GM23248 (cell line): ENCODE measurements around the gene PSORS1C1. TPM values are rescaled to one million over a fixed set of nuclear protein-coding genes. Genes with fewer than 3 reads are reported as not detected.
A peak's percentile ranks its signal among the peaks of the same experiment; 100 is the strongest.

ENCODE experiments used
- DNase-seq: peaks from one replicate; pipeline ENCODE4 v3.0.0-alpha.2; 2015
- H2AFZ ChIP-seq: fragments of 200-600 bp; sonication (generic); 2 replicates; pipeline ENCODE4 v1.6.1; 2016; ENCODE audit warnings: antibody characterized with exemption
- H3F3A ChIP-seq: fragments of 200-600 bp; sonication (generic); 2 replicates; pipeline ENCODE4 v1.6.1; 2016; ENCODE audit warnings: mild to moderate bottlenecking, antibody characterized with exemption, mixed run types; ENCODE audit not compliant: insufficient read depth
- H3K27ac ChIP-seq: fragments of 200-600 bp; sonication (generic); 2 replicates; pipeline ENCODE4 v1.5.1; 2016; ENCODE audit warnings: mild to moderate bottlenecking
- H3K27me3 ChIP-seq: fragments of 200-600 bp; sonication (generic); replicated peaks from 2 replicates; pipeline ENCODE4 v1.6.1; 2016; ENCODE audit warnings: mild to moderate bottlenecking; ENCODE audit not compliant: insufficient read depth
- H3K36me3 ChIP-seq: fragments of 200-600 bp; sonication (generic); 2 replicates; pipeline ENCODE4 v1.6.1; 2016; ENCODE audit warnings: low read depth, mild to moderate bottlenecking
- H3K4me1 ChIP-seq: fragments of 200-600 bp; sonication (generic); 2 replicates; pipeline ENCODE4 v1.6.1; 2016; ENCODE audit warnings: mild to moderate bottlenecking; ENCODE audit not compliant: insufficient read depth
- H3K4me2 ChIP-seq: fragments of 200-600 bp; sonication (generic); one replicate; pipeline ENCODE4 v1.6.1; 2016; ENCODE audit warnings: mild to moderate bottlenecking; ENCODE audit not compliant: unreplicated experiment
- H3K4me3 ChIP-seq: fragments of 200-600 bp; sonication (generic); 2 replicates; pipeline ENCODE4 v1.5.1; 2016; ENCODE audit warnings: mild to moderate bottlenecking
- H3K79me2 ChIP-seq: fragments of 200-600 bp; sonication (generic); 2 replicates; pipeline ENCODE4 v1.6.1; 2016; ENCODE audit warnings: mild to moderate bottlenecking; ENCODE audit not compliant: insufficient read depth
- H3K9ac ChIP-seq: fragments of 200-600 bp; sonication (generic); 2 replicates; pipeline ENCODE4 v1.6.1; 2016; ENCODE audit warnings: mild to moderate bottlenecking
- H3K9me2 ChIP-seq: fragments of 200-600 bp; sonication (generic); 2 replicates; pipeline ENCODE4 v1.6.1; 2016; ENCODE audit warnings: mixed run types, mild to moderate bottlenecking, moderate library complexity; ENCODE audit not compliant: insufficient read depth
- H3K9me3 ChIP-seq: fragments of 200-600 bp; sonication (generic); one replicate; pipeline ENCODE4 v1.6.1; 2017; ENCODE audit warnings: low read depth
- H4K20me1 ChIP-seq: fragments of 200-600 bp; sonication (generic); 2 replicates; pipeline ENCODE4 v1.6.0; 2016; ENCODE audit not compliant: insufficient read depth
- EZH2 ChIP-seq: fragments of 200-600 bp; sonication (generic); IDR thresholded peaks from 2 replicates; pipeline ENCODE4 v1.6.1; 2018; ENCODE audit warnings: antibody characterized with exemption, mild to moderate bottlenecking; ENCODE audit not compliant: insufficient read depth, poor library complexity, severe bottlenecking
- EZH2phosphoT487 ChIP-seq: fragments of 200-600 bp; sonication (generic); IDR thresholded peaks from 2 replicates; pipeline ENCODE4 v1.6.1; 2018; ENCODE audit warnings: antibody characterized with exemption, moderate library complexity, mild to moderate bottlenecking, low read depth; ENCODE audit not compliant: insufficient read depth
- WGBS, 2 experiments: methylation state at CpG; one replicate each; pipeline ENCODE4 v1.1.6; 2015 to 2017; ENCODE audit warnings: low lambda C conversion rate in 2 of 2, low coverage in 1 of 2; ENCODE audit errors: missing lambda C conversion rate in 2 of 2; 5-methylcytosine and 5-hydroxymethylcytosine counted together
- in situ Hi-C: fragments of 300-500 bp; cut with MboI; formaldehyde crosslinking; loops from 2 replicates; pipeline ENCODE4 v1.15.0; 2020
- polyA plus RNA-seq: library from polyadenylated mRNA; unstranded; fragments of >200 nt; fragmentation: Nextera tagmentation; extraction: Ambion mirVana; gene quantifications from 2 replicates; pipeline ENCODE4 v1.2.1, GENCODE V29; 2016
- total RNA-seq: library from RNA; depleted of rRNA; stranded (reverse); fragments of >200 nt; shearing (Covaris generic); gene quantifications from 2 replicates; pipeline ENCODE4 v1.2.3, GENCODE V29; 2014

The PSORS1C1 gene
- total and polyA plus RNA-seq, 2 experiments from 2014 or later = 0.22 to 2.6 TPM

DNA sequence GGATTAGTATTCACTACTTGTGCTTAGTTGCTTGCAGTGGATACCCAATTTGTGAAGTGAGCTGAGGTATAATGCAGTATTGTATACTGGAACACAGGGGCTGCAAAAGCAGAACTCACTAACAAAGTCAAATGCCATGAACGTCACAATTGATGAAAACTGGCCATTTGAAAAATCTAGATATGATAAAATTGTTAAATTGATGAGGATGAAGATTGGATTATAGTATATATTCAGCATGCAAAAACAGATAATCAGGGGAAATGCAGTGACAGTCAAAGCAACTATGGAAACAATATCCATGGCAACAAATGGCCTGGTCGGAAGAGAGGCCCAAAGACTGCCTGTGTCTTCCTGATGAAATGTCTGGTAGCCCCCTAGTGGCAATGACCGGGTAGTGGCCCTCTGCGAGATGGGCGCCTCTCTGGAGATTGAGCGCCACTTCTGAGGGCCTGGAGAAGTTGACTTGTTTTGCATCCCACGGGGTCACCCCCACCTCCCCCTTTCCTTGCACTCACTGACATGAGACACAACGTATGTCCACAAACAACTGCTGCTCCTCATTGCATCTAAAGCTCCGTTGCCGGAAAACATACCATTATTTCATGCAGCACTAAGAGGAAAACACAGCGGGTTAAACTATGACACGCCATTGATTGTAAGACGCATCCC, 45.8 kb upstream of the PSORS1C1 start:
- no peak overlapping the region for H3K9ac ChIP-seq
- H3K9me3 ChIP-seq = no peaks in the 10 kb centered on the region
- WGBS, 2 experiments = 37 to 43% methylated on average over 13 of the region's 13 CpGs
- H3F3A ChIP-seq = no peaks in the 10 kb centered on the region
- DNase-seq = peak; percentile 82
- no peaks in the 10 kb centered on the region for H3K36me3 ChIP-seq
- TF ChIP-seq EZH2 (no peak), EZH2phosphoT487 (no peak)
- no peaks in the 10 kb centered on the region for H3K9me2 ChIP-seq
- H3K27me3 ChIP-seq = no peaks in the 10 kb centered on the region
- in situ Hi-C loops = no loop called here
- peaks cover 3% of the 10 kb centered on the region; the same call in 1 of the 2 replicates for H3K4me1 ChIP-seq
- H3K27ac ChIP-seq = no peak overlapping the region
- no peak overlapping the region for H3K4me2 ChIP-seq
- H2AFZ ChIP-seq = no peak overlapping the region
- no peaks in the 10 kb centered on the region for H3K79me2 ChIP-seq
- H4K20me1 ChIP-seq = no peaks in the 10 kb centered on the region
- H3K4me3 ChIP-seq = no peak overlapping the region

DNA sequence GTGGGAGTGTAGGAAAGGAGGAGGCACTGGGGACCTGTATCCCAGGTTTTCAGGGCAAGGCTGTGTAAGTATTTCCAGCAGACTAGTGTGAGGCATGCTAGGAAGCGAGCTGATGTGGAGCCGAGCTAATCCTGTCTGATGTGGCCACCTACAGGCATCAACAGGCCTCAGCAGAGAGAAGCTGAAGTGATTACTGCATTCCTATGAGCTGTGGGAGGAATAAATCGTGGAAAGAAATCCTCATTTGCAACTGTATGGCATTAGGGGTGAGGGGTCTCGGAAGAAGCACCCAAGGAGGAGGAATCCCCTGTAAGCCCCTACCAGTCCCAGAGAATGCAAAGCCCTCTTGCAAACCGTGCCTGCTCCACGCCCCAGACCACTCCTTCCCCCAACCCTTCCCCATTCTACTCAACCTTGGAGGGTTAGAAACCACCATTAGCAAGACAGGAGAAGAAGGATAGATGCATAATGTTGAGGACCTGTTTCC, 43.8 kb upstream of the PSORS1C1 start:
- no peak overlapping the region for H3K4me2 ChIP-seq
- peak; percentile 89 for DNase-seq
- H3K36me3 ChIP-seq = no peaks in the 10 kb centered on the region
- no peak overlapping the region for H3K9ac ChIP-seq
- TF ChIP-seq EZH2 (no peak), EZH2phosphoT487 (no peak)
- no peak overlapping the region for H2AFZ ChIP-seq
- in situ Hi-C loops = loop anchor here (10.0 kb wide), 1 partner anchor 156 kb away; the partner anchor contains the start of gene VARS2
- H3K79me2 ChIP-seq = no peaks in the 10 kb centered on the region
- H3K9me2 ChIP-seq = no peaks in the 10 kb centered on the region
- H3F3A ChIP-seq = no peaks in the 10 kb centered on the region
- H3K4me1 ChIP-seq = peaks cover 9% of the 10 kb centered on the region
- H3K4me3 ChIP-seq = no peak overlapping the region
- 42 to 45% methylated on average over 6 of the region's 6 CpGs for WGBS, 2 experiments
- H3K27ac ChIP-seq = no peak overlapping the region
- no peaks in the 10 kb centered on the region for H3K9me3 ChIP-seq
- H4K20me1 ChIP-seq = no peaks in the 10 kb centered on the region
- H3K27me3 ChIP-seq = no peaks in the 10 kb centered on the region

DNA sequence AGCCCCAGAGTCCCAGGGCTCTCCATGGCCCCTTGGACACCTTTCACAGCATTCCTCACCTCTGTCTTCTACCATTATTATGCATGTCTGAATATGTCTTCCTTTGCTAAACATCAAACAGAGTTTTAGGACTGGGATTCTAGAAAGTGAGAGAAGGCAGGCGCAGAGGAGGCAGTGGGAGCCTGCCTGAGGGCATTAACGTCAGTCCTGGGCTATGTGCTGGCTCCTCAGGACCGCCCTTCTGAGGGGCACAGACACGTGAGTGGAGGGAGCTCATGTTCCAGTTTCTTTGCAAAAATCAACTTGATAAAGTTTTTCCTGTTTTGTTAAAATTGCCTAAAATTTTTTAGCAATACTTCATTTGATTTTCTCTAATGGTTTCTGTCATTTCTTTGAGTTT, 40.2 kb upstream of the PSORS1C1 start:
- 83 to 88% methylated on average over 4 of the region's 4 CpGs for WGBS, 2 experiments

DNA sequence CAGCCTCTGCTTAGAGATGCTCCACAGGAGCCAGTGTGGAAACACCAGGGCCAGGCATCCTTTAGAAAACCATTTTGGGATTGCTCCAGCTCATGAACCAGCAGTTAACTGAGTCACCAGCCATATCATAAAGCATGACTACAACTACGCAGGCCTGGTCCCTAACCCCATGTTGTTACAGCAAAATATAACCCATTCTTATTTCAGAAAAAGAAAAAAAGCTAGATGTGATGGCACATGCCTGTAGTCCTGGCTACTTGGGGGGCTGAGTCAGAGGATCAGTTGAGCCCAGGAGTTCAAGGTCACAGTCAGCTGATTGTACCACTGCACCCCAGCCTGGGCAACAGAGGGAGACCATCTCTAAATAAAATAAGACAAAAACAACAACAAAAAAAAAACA, 39.1 kb upstream of the PSORS1C1 start:
- no peak overlapping the region for H2AFZ ChIP-seq
- H3K79me2 ChIP-seq = no peaks in the 10 kb centered on the region
- H3K27me3 ChIP-seq = no peaks in the 10 kb centered on the region
- in situ Hi-C loops = loop anchor here (10.0 to 25.0 kb wide), 2 partner anchors 161 to 338 kb away; partner anchors contain the start of genes FLOT1, IER3 and VARS2
- peaks cover 12% of the 10 kb centered on the region for H3K4me1 ChIP-seq
- H3F3A ChIP-seq = no peaks in the 10 kb centered on the region
- peak; percentile 91 for DNase-seq
- no peak for TF ChIP-seq EZH2phosphoT487
- no peak for TF ChIP-seq EZH2
- no peaks in the 10 kb centered on the region for H3K36me3 ChIP-seq
- H3K27ac ChIP-seq = peak overlapping the region; percentile 19; the same call in 1 of the 2 replicates
- H4K20me1 ChIP-seq = no peaks in the 10 kb centered on the region
- no peaks in the 10 kb centered on the region for H3K9me2 ChIP-seq
- no peak overlapping the region for H3K4me2 ChIP-seq
- no peak overlapping the region for H3K4me3 ChIP-seq
- no peaks in the 10 kb centered on the region for H3K9me3 ChIP-seq
- 4 to 6% methylated on average over 1 of the region's 1 CpG for whole genome bisulfite sequencing, 2 experiments
- H3K9ac ChIP-seq = no peak overlapping the region

More for the DNA sequence above, 40.2 kb upstream of the PSORS1C1 start:
- Histone ChIP-seq H3K27ac (no peak overlapping the region), H3K9me3 (no peaks in the 10 kb centered on the region), H2AFZ (no peak overlapping the region), H3K27me3 (no peaks in the 10 kb centered on the region), H3K9ac (no peak overlapping the region), H4K20me1 (no peaks in the 10 kb centered on the region), H3F3A (no peaks in the 10 kb centered on the region), H3K4me1 (peaks cover 12% of the 10 kb centered on the region), H3K4me3 (no peak overlapping the region), H3K9me2 (no peaks in the 10 kb centered on the region), H3K36me3 (no peaks in the 10 kb centered on the region), H3K79me2 (no peaks in the 10 kb centered on the region), H3K4me2 (no peak overlapping the region)
- in situ Hi-C loops = loop anchor here (10.0 kb wide), 1 partner anchor 160 kb away; the partner anchor contains the start of gene VARS2
- no peak for DNase-seq
- TF ChIP-seq EZH2phosphoT487 (no peak), EZH2 (no peak)
